B cell (primary cell): ENCODE results near the gene CRISPLD2. TPM values are rescaled to one million over a fixed set of nuclear protein-coding genes. Genes with fewer than 3 reads are reported as not detected.

Experiments used
- ATAC-seq: fragments of 200-7000 bp; cut with Tn5 transposase; one replicate; pipeline ENCODE4 v1.10.0; 2021; ENCODE audit warnings: low read depth, mild to moderate bottlenecking, moderate number of reproducible peaks, moderate library complexity
- CTCF ChIA-PET: fragments of 350-600 bp; sonication (Branson Sonifier 250); formaldehyde crosslinking; loops from one replicate; lab custom pipeline; 2021; ENCODE audit warnings: antibody characterized with exemption, inconsistent platforms; lab: Charles Lee
- POLR2A ChIA-PET: fragments of 350-600 bp; sonication (Branson Sonifier 250); formaldehyde crosslinking; loops from one replicate; lab custom pipeline; 2021; ENCODE audit warnings: antibody characterized with exemption; lab: Charles Lee
- DNase-seq: peaks from one replicate; pipeline ENCODE4 v3.0.0; 2013
- H2AFZ ChIP-seq: 2 replicates; pipeline ENCODE4 v1.6.1; 2012; ENCODE audit warnings: mild to moderate bottlenecking, low read depth, low read length; ENCODE audit not compliant: insufficient read depth, poor library complexity, severe bottlenecking
- H3K27ac ChIP-seq, 2 donors: 1 replicate in 1 of 2; 2 replicates in 1 of 2; pipeline ENCODE4 v1.5.1; 2012 to 2013; ENCODE audit warnings: low read length in 2 of 2, mild to moderate bottlenecking in 2 of 2, moderate library complexity in 1 of 2
- H3K27me3 ChIP-seq, 4 experiments: fragments of 200-600 bp in 1 of 4; sonication (generic) in 1 of 4; replicated peaks in 1 of 4; 1 replicate in 2 of 4; 2 replicates in 2 of 4; pipeline versions ENCODE4 v1.6.1 to v1.7.0; 2013 to 2016; ENCODE audit warnings: low read length in 3 of 4, mild to moderate bottlenecking in 2 of 4, mixed read lengths in 1 of 4, moderate library complexity in 1 of 4; ENCODE audit not compliant: insufficient read depth in 4 of 4, control insufficient read depth in 3 of 4; ENCODE audit errors: control extremely low read depth in 1 of 4
- H3K36me3 ChIP-seq, 2 experiments: replicated peaks in 1 of 2; 1 replicate in 1 of 2; 2 replicates in 1 of 2; pipeline versions ENCODE4 v1.6.1 to v1.7.1; 2013; ENCODE audit warnings: low read length in 1 of 2; ENCODE audit not compliant: insufficient read depth in 2 of 2, control insufficient read depth in 1 of 2; ENCODE audit errors: control extremely low read depth in 1 of 2, extremely low read depth in 1 of 2
- H3K4me1 ChIP-seq, 2 donors: fragments of 200-600 bp in 1 of 2; sonication (generic) in 1 of 2; 1 replicate in 1 of 2; 2 replicates in 1 of 2; pipeline versions ENCODE4 v1.5.1 to v1.6.1; 2013 to 2017; ENCODE audit warnings: low read length in 2 of 2; ENCODE audit not compliant: control insufficient read depth in 2 of 2, insufficient read depth in 2 of 2
- H3K4me2 ChIP-seq: replicated peaks from 2 replicates; pipeline ENCODE3; 2012; ENCODE audit warnings: mild to moderate bottlenecking, low read depth, low read length; ENCODE audit not compliant: poor library complexity, severe bottlenecking
- H3K4me3 ChIP-seq, 5 experiments: fragments of 200-600 bp in 1 of 5; sonication (generic) in 1 of 5; 1 replicate in 3 of 5; 2 replicates in 2 of 5; pipeline versions ENCODE4 v1.5.1 to v1.7.0; 2011 to 2016; ENCODE audit warnings: low read length in 4 of 5, mild to moderate bottlenecking in 4 of 5, low read depth in 2 of 5, control low read depth in 1 of 5, moderate library complexity in 1 of 5; ENCODE audit not compliant: insufficient read depth in 1 of 5; ENCODE audit errors: control extremely low read depth in 1 of 5, extremely low read depth in 1 of 5
- H3K79me2 ChIP-seq: fragments of 200-600 bp; sonication (generic); one replicate; pipeline ENCODE4 v1.6.0; 2016; ENCODE audit warnings: low read length; ENCODE audit not compliant: control insufficient read depth, insufficient read depth
- H3K9ac ChIP-seq: fragments of 200-600 bp; sonication (generic); 2 replicates; pipeline ENCODE4 v1.6.1; 2017; ENCODE audit warnings: mild to moderate bottlenecking, low read length, moderate library complexity
- H3K9me3 ChIP-seq, 3 donors: one replicate each; pipeline versions ENCODE4 v1.6.1 to v1.7.1; 2013; ENCODE audit warnings: low read length in 2 of 3; ENCODE audit not compliant: control insufficient read depth in 2 of 3, insufficient read depth in 1 of 3; ENCODE audit errors: control extremely low read depth in 1 of 3
- H4K20me1 ChIP-seq: 2 replicates; pipeline ENCODE4 v1.6.0; 2012; ENCODE audit warnings: mild to moderate bottlenecking, low read length; ENCODE audit not compliant: insufficient read depth, control insufficient read depth, poor library complexity, severe bottlenecking
- H3K27ac Mint-ChIP-seq: one replicate; pipeline ENCODE4 v1.8.0; 2021; ENCODE audit warnings: mixed read lengths
- H3K27me3 Mint-ChIP-seq: one replicate; pipeline ENCODE4 v1.8.0; 2021; ENCODE audit warnings: mixed read lengths
- H3K4me1 Mint-ChIP-seq: one replicate; pipeline ENCODE4 v1.8.0; 2021; ENCODE audit warnings: mixed read lengths
- H3K4me3 Mint-ChIP-seq: one replicate; pipeline ENCODE4 v1.8.0; 2021; ENCODE audit warnings: mixed read lengths
- H3K9me3 Mint-ChIP-seq: one replicate; pipeline ENCODE4 v1.8.0; 2022; ENCODE audit warnings: mixed read lengths; ENCODE audit not compliant: insufficient read depth
- CTCF ChIP-seq: fragments of 200-600 bp; IDR thresholded peaks from one replicate; pipeline ENCODE4 v1.8.0; 2022; ENCODE audit warnings: antibody characterized with exemption, mild to moderate bottlenecking
- EZH2 ChIP-seq: IDR thresholded peaks from 2 replicates; pipeline ENCODE4 v1.6.1; 2012; ENCODE audit warnings: borderline replicate concordance, low read depth, mild to moderate bottlenecking, moderate library complexity, low read length; ENCODE audit not compliant: insufficient read depth, poor library complexity, severe bottlenecking
- WGBS: methylation state at CpG from one replicate; pipeline ENCODE4 v1.1.5; 2013; ENCODE audit warnings: missing lambda C conversion rate; ENCODE audit not compliant: insufficient coverage; 5-methylcytosine and 5-hydroxymethylcytosine counted together
- intact Hi-C: fragments of 100-400 bp; cut with micrococcal nuclease; formaldehyde crosslinking; loops from one replicate; pipeline ENCODE4 v1.10.0; 2022
- polyA plus RNA-seq: library from polyadenylated mRNA; depleted of rRNA; stranded (reverse); fragments of >200 nt; gene quantifications from 2 replicates; pipeline ENCODE4 v1.2.3, GENCODE V29; 2012
- total RNA-seq, 2 donors: library from RNA; stranded (reverse); fragments of 120-200 nt in 1 of 2; gene quantifications; 1 replicate in 1 of 2; 2 replicates in 1 of 2; pipeline versions ENCODE4 v1.2.3 to v1.2.4, GENCODE V29; 2013 to 2022

The CRISPLD2 gene
- total and polyA plus RNA-seq, 2 donors (not counting 1 experiment from before 2014, with no cell fraction given), result 0.25 to 0.37 TPM

GRCh38 chr16:84836234-84836647 is 16.5 kb downstream of the CRISPLD2 start:
- no peaks in the 10 kb centered on the region for H3K9me3 Mint-ChIP-seq
- H3K36me3 ChIP-seq, result no peaks in the 10 kb centered on the region
- H3K27ac Mint-ChIP-seq, result no peak overlapping the region
- no peaks in the 10 kb centered on the region for H3K4me1 Mint-ChIP-seq
- DNase-seq (no peak), ATAC-seq (no peak)
- no peak overlapping the region for H3K4me3 Mint-ChIP-seq
- H2AFZ ChIP-seq, result no peak overlapping the region
- no peak overlapping the region for H3K27ac ChIP-seq
- H3K27me3 Mint-ChIP-seq, result peaks cover 16% of the 10 kb centered on the region
- no peaks in the 10 kb centered on the region for H3K79me2 ChIP-seq
- no peak overlapping the region for H3K4me3 ChIP-seq
- H3K9ac ChIP-seq, result no peak overlapping the region
- ChIA-PET CTCF (no interaction called here), POLR2A (no interaction called here)
- H3K27me3 ChIP-seq, result peaks cover 0 to 2% (median 0%) of the 10 kb centered on the region in 4 experiments
- intact Hi-C loops, result no loop called here
- no peak overlapping the region for H3K4me2 ChIP-seq
- no peaks in the 10 kb centered on the region for H3K9me3 ChIP-seq
- H3K4me1 ChIP-seq, result no peaks in the 10 kb centered on the region
- TF ChIP-seq CTCF, result no peak
- no peak for TF ChIP-seq EZH2
- no peaks in the 10 kb centered on the region for H4K20me1 ChIP-seq
- 30% methylated on average over 9 of the region's 16 CpGs for WGBS

- Histone ChIP-seq H3K4me3 (no peak overlapping the region), H3K79me2 (no peaks in the 10 kb centered on the region), H4K20me1 (no peaks in the 10 kb centered on the region), H2AFZ (no peak overlapping the region), H3K9ac (no peak overlapping the region), H3K4me2 (no peak overlapping the region), H3K36me3 (no peaks in the 10 kb centered on the region), H3K9me3 (no peaks in the 10 kb centered on the region), H3K27me3 (peaks cover 0 to 2% (median 0%) of the 10 kb centered on the region in 4 experiments), H3K4me1 (no peaks in the 10 kb centered on the region), H3K27ac (no peak overlapping the region)
- H3K4me3 Mint-ChIP-seq, result no peak overlapping the region
- POLR2A ChIA-PET, result no interaction called here
- intact Hi-C loops, result no loop called here
- TF ChIP-seq EZH2 (no peak), CTCF (no peak)
- CTCF ChIA-PET, result no interaction called here
- no peaks in the 10 kb centered on the region for H3K9me3 Mint-ChIP-seq
- no peak overlapping the region for H3K27ac Mint-ChIP-seq
- no peak for ATAC-seq
- no peak for DNase-seq
- WGBS, result 96% methylated on average over 9 of the region's 12 CpGs
- no peaks in the 10 kb centered on the region for H3K4me1 Mint-ChIP-seq
- peaks cover 22% of the 10 kb centered on the region for H3K27me3 Mint-ChIP-seq
Observed at GRCh38 chr16:84836967-84837366, 17.2 kb downstream of the CRISPLD2 start.
